PC-3 (cell line): ENCODE measurements around the gene RAC3.

ENCODE experiments used
- EZH2 ChIP-seq: fragments of 300-600 bp; sonication (generic); IDR thresholded peaks from one replicate; pipeline ENCODE4 v1.6.1; 2017; ENCODE audit warnings: antibody characterized with exemption, mild to moderate bottlenecking, low read length; ENCODE audit not compliant: unreplicated experiment
- TF ChIP-seq, protein P1 (sequence below): fragments of 300-600 bp; sonication (generic); conservative IDR thresholded peaks from 2 replicates; pipeline ENCODE4 v1.5.1; 2017; ENCODE audit warnings: antibody characterized with exemption, low read depth, mild to moderate bottlenecking, low read length

- TF ChIP-seq, protein P1, sequence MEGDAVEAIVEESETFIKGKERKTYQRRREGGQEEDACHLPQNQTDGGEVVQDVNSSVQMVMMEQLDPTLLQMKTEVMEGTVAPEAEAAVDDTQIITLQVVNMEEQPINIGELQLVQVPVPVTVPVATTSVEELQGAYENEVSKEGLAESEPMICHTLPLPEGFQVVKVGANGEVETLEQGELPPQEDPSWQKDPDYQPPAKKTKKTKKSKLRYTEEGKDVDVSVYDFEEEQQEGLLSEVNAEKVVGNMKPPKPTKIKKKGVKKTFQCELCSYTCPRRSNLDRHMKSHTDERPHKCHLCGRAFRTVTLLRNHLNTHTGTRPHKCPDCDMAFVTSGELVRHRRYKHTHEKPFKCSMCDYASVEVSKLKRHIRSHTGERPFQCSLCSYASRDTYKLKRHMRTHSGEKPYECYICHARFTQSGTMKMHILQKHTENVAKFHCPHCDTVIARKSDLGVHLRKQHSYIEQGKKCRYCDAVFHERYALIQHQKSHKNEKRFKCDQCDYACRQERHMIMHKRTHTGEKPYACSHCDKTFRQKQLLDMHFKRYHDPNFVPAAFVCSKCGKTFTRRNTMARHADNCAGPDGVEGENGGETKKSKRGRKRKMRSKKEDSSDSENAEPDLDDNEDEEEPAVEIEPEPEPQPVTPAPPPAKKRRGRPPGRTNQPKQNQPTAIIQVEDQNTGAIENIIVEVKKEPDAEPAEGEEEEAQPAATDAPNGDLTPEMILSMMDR, result no peak
- TF ChIP-seq EZH2, result no peak
Observed at GRCh38 chr17:82029990-82030469, 1.4 kb upstream of the RAC3 start.
